ENCODE data around the gene ZNF473.

GRCh38 chr19:50042363-50043024 lies 16.7 kb downstream of the ZNF473 start:
- TF ChIP-seq CTCF (conservative IDR thresholded peaks at IDR 0.05; ENCODE audit: low read depth in 2 of 2) (no peak), CREB1 (CRISPR knock-in tag; IDR thresholded peaks at IDR 0.05; ENCODE audit: low read depth) (no peak), ZNF114 (CRISPR knock-in tag; IDR thresholded peaks at IDR 0.05) (no peak)
